Tibial nerve (tissue), 4 donors: ENCODE results near the gene DFFB. TPM values are rescaled to one million over a fixed set of nuclear protein-coding genes. Genes with fewer than 3 reads are reported as not detected.

Experiments used
- DNase-seq, 2 donors: peaks; one replicate each; pipeline ENCODE4 v3.0.0-alpha.2; 2019; ENCODE audit warnings: low spot score in 2 of 2
- H3K27ac ChIP-seq, 4 donors: fragments of 200-600 bp; sonication (generic) in 3 of 4; one replicate each; pipeline ENCODE4 v1.5.1; 2017 to 2019; ENCODE audit warnings: mild to moderate bottlenecking in 1 of 4
- H3K27me3 ChIP-seq, 2 donors: fragments of 200-600 bp; sonication (generic) in 1 of 2; one replicate each; pipeline versions ENCODE4 v1.5.1 to v1.6.0; 2017 to 2019
- H3K36me3 ChIP-seq, 3 donors: fragments of 200-600 bp; sonication (generic); one replicate each; pipeline ENCODE4 v1.5.1; 2018 to 2019
- H3K4me1 ChIP-seq, 4 donors: fragments of 200-600 bp; sonication (generic) in 3 of 4; one replicate each; pipeline ENCODE4 v1.5.1; 2017 to 2019
- H3K4me3 ChIP-seq, 4 donors: fragments of 200-600 bp; sonication (generic) in 3 of 4; one replicate each; pipeline ENCODE4 v1.5.1; 2017 to 2019; ENCODE audit warnings: mild to moderate bottlenecking in 1 of 4, moderate library complexity in 1 of 4
- H3K9me3 ChIP-seq, 4 donors: fragments of 200-600 bp; sonication (generic) in 3 of 4; one replicate each; pipeline ENCODE4 v1.5.1; 2017 to 2019
- EP300 ChIP-seq, 2 donors: sonication (generic); formaldehyde crosslinking; IDR thresholded peaks; one replicate each; pipeline ENCODE4 v1.6.1; 2017; ENCODE audit warnings: antibody characterized with exemption in 2 of 2, mild to moderate bottlenecking in 1 of 2
- POLR2A ChIP-seq, 2 donors: fragments of 450-650 bp; IDR thresholded peaks; one replicate each; pipeline ENCODE4 v1.6.1; 2017; ENCODE audit warnings: antibody characterized with exemption in 2 of 2, mild to moderate bottlenecking in 2 of 2, moderate library complexity in 2 of 2
- WGBS, 2 donors: methylation state at CpG; one replicate each; pipeline ENCODE4 v1.1.5; 2018; 5-methylcytosine and 5-hydroxymethylcytosine counted together
- total RNA-seq, 4 donors: library from RNA; depleted of rRNA; stranded (reverse); fragments of >200 nt; gene quantifications; one replicate each; pipeline ENCODE4 v1.1.0, GENCODE V29; 2016
- TF ChIP-seq, protein P1 (sequence below), 5 experiments: fragments of 200-600 bp in 3 of 5; fragments of 450-650 bp in 2 of 5; sonication (generic) in 3 of 5; IDR thresholded peaks; one replicate each; pipeline ENCODE4 v1.5.1; 2016 to 2019; ENCODE audit warnings: antibody characterized with exemption in 5 of 5, mild to moderate bottlenecking in 3 of 5, moderate library complexity in 2 of 5

Gene DFFB
- total RNA-seq, 4 donors from 2014 or later: 7.0 to 17.7 (median 15.2) TPM

DNA sequence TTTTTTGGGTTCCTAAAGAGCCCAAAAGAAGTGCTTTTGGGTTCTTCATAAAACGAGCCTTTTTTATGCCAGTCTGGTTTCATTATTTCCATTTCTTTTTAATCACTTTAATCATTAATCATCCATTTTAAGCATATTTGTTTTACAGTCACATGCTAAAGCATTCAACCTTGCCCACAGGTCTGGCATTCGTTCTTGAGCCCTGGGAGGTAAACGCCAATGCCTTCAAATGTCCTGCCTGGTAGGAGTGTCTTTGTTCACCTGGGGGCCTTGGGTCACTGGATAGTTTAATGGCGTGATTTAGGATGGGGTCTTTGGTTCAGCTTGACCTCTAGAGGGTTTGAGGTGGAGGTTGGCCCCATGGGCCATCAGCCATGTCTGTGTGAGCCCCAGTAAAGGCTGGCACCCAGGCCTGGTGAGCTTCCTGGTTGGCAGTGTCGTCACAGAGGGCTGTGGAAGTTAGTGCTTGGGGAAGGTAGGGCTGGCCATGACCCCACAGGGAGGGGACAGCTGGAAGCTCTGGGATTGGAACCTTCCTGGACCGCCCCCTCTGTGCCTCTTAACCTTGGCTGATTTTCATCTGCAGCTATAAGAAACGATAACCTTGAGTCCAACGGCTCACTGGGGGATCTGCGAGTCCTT, 22.6 kb downstream of the DFFB start:
- Histone ChIP-seq H3K36me3 (peaks cover 0 to 98% (median 7%) of the 10 kb centered on the region in 3 donors), H3K9me3 (peaks cover 0 to 14% (median 2%) of the 10 kb centered on the region in 4 donors), H3K27me3 (no peaks in the 10 kb centered on the region), H3K4me1 (no peaks in the 10 kb centered on the region), H3K4me3 (no peak overlapping the region), H3K27ac (no peak overlapping the region)
- 75 to 83% methylated on average over 8 to 9 of the region's 9 CpGs for WGBS, 2 donors
- TF ChIP-seq EP300 (IDR thresholded peaks at IDR 0.05): no peak
- TF ChIP-seq, protein P1, sequence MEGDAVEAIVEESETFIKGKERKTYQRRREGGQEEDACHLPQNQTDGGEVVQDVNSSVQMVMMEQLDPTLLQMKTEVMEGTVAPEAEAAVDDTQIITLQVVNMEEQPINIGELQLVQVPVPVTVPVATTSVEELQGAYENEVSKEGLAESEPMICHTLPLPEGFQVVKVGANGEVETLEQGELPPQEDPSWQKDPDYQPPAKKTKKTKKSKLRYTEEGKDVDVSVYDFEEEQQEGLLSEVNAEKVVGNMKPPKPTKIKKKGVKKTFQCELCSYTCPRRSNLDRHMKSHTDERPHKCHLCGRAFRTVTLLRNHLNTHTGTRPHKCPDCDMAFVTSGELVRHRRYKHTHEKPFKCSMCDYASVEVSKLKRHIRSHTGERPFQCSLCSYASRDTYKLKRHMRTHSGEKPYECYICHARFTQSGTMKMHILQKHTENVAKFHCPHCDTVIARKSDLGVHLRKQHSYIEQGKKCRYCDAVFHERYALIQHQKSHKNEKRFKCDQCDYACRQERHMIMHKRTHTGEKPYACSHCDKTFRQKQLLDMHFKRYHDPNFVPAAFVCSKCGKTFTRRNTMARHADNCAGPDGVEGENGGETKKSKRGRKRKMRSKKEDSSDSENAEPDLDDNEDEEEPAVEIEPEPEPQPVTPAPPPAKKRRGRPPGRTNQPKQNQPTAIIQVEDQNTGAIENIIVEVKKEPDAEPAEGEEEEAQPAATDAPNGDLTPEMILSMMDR (IDR thresholded peaks at IDR 0.05): no peak
- TF ChIP-seq POLR2A (IDR thresholded peaks at IDR 0.05): no peak
- DNase-seq: no peak

DNA sequence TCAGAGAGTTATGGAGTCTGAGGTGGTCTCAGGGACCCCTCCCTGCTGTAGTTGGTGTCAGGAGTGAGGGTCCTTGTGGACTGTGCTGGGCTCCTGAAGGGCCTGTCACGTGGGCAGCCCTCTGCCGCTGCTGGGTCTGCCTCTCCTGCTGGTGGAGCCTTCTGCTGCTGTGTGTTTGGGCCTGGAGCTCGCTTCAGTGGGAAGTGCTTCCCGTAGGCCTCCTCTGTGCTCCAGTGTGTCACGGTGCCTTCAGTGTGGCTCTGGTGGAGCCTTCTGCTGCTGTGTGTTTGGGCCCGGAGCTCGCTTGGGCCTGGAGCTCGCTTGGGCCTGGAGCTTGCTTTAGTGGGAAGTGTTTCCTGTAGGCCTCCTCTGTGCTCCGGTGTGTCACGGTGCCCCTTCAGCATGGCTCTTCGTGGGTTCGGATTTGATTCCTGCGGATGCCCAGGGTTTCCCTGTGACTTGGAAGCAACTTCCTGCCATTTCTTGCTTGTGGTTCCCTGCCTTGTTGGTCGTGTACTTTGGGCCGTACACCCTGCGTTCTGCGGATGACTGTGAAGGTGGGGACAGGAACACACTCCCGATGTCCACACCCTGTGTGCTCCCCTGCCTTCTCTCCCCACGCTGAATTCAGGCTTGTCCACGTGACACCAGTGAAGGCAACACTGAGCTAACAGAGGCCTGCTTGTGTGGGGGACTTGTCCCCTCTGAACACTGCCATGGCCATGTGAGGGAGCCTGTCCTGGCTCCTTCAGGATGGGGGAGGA, 23.3 kb downstream of the DFFB start:
- Histone ChIP-seq H3K4me3 (no peak overlapping the region), H3K4me1 (no peaks in the 10 kb centered on the region), H3K27ac (no peak overlapping the region), H3K9me3 (peaks cover 0 to 14% (median 2%) of the 10 kb centered on the region in 4 donors), H3K36me3 (peaks cover 0 to 98% (median 5%) of the 10 kb centered on the region in 3 donors), H3K27me3 (no peaks in the 10 kb centered on the region)
- DNase-seq: no peak
- 91 to 92% methylated on average over 18 to 20 of the region's 20 CpGs for WGBS, 2 donors
- TF ChIP-seq EP300 (IDR thresholded peaks at IDR 0.05): no peak

DNA sequence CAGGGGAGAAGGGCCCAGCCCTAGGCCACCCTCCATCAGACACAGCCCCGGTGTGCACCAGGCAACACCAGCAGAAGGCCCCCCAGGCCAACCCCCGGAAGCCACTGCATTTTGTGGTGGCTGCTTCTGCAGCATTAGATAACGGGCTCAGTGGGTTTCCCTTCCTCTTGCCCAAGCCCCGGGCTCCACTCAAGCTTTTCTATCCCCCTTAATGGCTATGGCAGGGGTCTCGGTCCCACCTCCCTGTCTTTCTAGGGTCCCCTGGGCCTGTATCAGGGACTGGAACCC, 23.9 kb downstream of the DFFB start:
- Histone ChIP-seq H3K4me1 (no peaks in the 10 kb centered on the region), H3K9me3 (peaks cover 0 to 14% (median 2%) of the 10 kb centered on the region in 4 donors), H3K4me3 (no peak overlapping the region), H3K36me3 (peaks cover 0 to 98% (median 0%) of the 10 kb centered on the region in 3 donors), H3K27ac (no peak overlapping the region), H3K27me3 (no peaks in the 10 kb centered on the region)
- WGBS, 2 donors: 88 to 91% methylated on average over 5 of the region's 5 CpGs
- TF ChIP-seq, protein P1 (IDR thresholded peaks at IDR 0.05): no peak
- TF ChIP-seq POLR2A (IDR thresholded peaks at IDR 0.05) (no peak), EP300 (IDR thresholded peaks at IDR 0.05) (no peak)
- no peak for DNase-seq

DNA sequence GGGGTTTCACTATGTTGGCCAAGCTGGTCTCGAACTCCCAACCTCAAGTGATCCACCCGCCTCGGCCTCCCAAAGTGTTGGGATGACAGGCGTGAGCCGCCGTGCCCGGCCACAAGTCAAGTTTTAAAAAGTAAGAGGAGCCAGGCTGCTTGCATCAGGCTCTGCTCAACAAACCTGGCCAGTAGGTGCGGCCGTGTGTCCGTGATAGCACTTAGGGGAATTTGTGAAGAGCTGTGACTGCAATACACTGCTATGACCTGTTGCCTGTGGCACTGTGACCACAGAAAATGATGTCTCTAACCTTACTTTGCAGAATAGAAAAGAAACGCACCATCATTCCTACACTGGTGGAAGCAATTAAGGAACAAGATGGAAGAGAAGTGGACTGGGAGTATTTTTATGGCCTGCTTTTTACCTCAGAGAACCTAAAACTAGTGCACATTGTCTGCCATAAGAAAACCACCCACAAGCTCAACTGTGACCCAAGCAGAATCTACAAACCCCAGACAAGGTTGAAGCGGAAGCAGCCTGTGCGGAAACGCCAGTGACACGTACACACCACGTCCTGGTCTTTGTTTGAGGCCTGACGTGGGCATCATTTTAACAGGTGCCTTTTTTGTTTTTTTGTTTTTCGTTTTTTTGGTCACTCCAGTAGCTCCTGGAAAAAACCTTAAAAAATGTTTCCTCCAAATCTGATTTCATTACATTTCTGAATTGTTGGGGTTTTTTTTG, 26.1 kb downstream of the DFFB start:
- peaks cover 0 to 13% (median 2%) of the 10 kb centered on the region in 4 donors for H3K9me3 ChIP-seq
- 94% methylated on average over 18 of the region's 18 CpGs for WGBS, 2 donors
- no peaks in the 10 kb centered on the region for H3K4me1 ChIP-seq
- H3K4me3 ChIP-seq: no peak overlapping the region
- no peak overlapping the region for H3K27ac ChIP-seq
- no peak for DNase-seq
- H3K36me3 ChIP-seq: peaks cover 0 to 98% (median 13%) of the 10 kb centered on the region in 3 donors
- no peaks in the 10 kb centered on the region for H3K27me3 ChIP-seq
- TF ChIP-seq POLR2A (IDR thresholded peaks at IDR 0.05) (no peak), EP300 (IDR thresholded peaks at IDR 0.05) (no peak)
- TF ChIP-seq, protein P1 (IDR thresholded peaks at IDR 0.05): no peak

DNA sequence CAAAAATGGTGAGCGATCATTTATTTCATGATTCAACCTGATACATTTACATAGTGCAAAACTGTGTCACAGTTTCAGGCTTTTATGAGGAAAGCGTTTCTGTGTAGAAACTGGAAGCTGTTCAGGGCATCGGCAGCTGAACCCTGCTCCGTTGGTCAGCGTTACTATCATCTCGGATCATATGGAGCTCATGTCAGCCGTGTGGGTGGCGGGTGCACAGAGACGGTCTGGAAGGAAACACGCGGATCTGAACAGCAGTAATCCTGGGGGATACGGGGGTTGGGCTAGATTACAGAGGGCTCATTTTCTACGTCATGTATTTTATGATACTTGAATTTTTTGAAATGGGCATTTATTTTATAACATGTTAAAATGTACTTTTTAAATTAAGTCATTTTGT, 27.7 kb downstream of the DFFB start:
- TF ChIP-seq POLR2A (IDR thresholded peaks at IDR 0.05) (no peak), EP300 (IDR thresholded peaks at IDR 0.05) (no peak)
- TF ChIP-seq, protein P1 (IDR thresholded peaks at IDR 0.05): no peak
- no peaks in the 10 kb centered on the region for H3K9me3 ChIP-seq
- H3K4me3 ChIP-seq: no peak overlapping the region
- H3K36me3 ChIP-seq: peaks cover 0 to 98% (median 15%) of the 10 kb centered on the region in 3 donors
- 77 to 79% methylated on average over 13 of the region's 13 CpGs for WGBS, 2 donors
- no peak for DNase-seq
- H3K4me1 ChIP-seq: no peaks in the 10 kb centered on the region
- no peaks in the 10 kb centered on the region for H3K27me3 ChIP-seq
- no peak overlapping the region for H3K27ac ChIP-seq
